NCI-H2171 treated with DMSO at 0.1 percent for 48 hours (cell line): ENCODE results near the gene PBRM1.

ENCODE experiments used
- DNase-seq: peaks from one replicate; lab custom pipeline; 2025; lab: John Stamatoyannopoulos, UW

The PBRM1 gene

DNA sequence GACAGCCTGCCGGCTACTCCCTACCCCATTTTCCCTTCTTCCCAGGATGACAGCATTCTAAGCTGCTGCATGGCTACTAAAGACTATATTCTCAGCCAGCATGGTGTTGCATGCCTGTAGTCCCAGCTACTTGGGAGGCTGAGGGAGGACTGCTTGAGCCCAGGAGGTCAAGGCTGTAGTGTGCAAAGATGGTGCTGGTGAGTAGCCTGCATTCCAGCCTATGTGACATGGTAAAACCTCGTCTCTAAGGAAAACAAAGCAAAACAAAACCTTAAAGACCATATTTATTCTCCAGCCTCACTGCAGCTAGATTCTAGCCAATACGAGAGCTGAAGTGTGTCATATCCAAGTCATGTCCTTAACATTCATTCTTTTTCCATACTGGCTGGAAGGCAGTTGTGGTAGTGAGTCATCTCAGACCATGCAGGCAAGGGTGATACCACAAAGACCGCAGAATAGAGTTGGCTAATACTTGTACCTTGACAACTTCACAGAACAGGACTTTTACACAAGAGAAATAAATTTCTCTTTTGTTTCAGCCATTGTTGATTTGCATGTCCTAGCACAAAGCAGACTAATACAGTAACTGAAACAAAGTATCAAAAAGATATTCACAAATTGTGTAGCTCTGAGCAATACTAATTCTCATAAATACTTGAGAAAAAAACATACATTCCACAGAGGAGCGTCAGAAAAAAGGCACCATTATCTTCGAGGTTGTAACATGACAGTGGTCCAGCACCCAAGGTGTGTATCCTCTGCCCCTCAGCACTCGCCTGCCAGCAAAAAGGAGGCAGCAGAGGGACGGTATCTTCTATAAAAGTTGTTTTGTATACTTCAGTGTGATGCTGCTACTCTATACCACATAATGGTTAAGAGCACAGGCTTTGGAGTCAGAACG lies 14.8 kb downstream of the PBRM1 start:
- DNase-seq, result no peak

DNA sequence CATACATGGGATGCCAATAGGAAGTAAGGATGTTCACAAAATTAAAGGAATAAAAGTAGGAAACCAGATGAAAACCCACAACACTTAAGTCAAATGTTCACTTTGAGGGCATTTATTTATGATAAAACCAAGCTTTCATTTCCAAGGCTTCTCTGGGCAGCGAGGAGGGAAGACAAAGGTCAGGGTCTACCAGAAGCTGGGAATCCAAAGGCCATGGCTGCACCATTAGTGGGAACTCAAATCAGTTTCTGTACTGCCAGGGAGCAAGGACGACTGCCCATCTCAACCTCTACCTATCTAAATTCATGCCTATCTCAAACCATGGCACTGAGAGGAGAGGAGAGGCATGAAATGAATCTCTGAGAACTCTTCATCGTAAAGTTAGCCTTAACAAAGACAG lies 22.6 kb downstream of the PBRM1 start:
- DNase-seq, result no peak

DNA sequence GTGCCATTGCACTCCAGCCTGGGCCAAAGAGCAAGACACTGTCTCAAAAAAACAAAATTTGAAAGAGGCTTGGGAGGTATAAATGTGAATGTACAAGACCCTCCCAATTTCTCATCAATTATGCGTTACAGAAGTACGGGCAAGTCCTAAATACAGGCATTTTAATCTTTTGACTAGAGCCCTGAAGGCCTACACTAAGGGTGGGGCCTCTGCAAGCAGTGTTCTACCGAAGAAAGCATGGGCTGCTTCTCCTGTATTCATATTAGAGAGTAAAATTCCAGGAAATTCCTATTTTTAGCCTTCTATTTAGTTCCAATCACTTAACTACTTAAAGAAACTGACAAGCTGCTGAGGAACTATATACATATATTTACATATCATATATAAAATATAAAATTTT lies 25.7 kb downstream of the PBRM1 start:
- DNase-seq, result no peak

- DNase-seq, result no peak
These were observed 29.8 kb downstream of the PBRM1 start for GRCh38 chr3:52655895-52656294.

DNA sequence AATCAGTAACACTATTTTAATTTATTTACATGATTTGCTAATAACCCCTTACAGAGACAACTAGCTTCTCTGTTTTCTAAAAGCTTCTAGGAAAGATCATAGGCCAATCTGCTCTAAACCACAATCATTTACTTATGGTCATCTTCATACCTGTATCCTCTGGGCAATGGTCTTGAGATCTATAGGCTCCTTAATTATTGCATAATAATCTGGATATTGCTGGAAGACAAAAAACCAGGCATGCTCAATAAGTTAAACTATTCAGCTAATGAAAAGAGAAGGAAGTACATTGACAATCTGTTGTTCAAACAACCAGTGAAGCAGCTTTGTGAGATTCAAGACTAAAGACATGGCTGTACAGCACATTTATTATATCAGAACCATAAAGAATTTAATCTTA lies 34.1 kb downstream of the PBRM1 start:
- no peak for DNase-seq

- no peak for DNase-seq
These were observed 35.3 kb downstream of the PBRM1 start for GRCh38 chr3:52650439-52650838.

- no peak for DNase-seq
These were observed 36.1 kb downstream of the PBRM1 start for GRCh38 chr3:52649461-52650210.

DNA sequence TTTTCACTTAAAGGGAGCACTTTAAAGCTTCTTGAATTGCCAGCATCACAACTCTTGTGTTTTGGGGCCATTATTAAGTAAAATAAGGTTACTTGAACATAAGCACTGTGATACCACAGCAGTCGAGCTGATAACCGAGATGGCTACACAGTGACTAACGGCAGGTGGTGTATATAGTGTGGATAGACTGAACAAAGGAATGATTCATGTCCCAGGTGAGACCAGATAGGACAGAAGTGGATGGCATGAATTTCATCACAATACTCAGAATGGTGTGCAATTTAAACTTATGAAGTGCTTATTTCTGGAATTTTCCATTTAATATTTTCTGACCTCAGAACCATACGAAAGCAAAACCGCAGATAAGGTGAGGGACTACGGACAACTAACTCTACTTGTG lies 40.2 kb downstream of the PBRM1 start:
- no peak for DNase-seq

DNA sequence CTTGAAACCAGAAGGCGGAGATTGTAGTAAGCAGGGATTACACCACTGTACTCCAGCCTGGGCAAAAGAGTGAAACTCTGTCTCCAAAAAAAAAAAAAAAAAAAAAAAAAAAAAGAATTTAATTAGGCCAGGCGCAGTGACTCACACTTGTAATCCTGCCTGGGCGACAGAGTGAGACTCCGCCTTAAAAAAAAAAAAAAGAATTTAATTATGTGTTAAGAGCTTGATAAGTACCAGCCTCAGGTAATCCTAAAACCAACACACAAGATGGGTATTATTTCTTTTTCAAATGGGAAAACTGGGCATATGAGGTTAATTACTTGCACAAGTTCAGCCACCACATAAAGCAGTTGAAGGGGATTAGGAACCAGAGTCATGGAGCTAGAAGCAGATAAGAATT lies 49.0 kb downstream of the PBRM1 start:
- peak; percentile 41 for DNase-seq

DNA sequence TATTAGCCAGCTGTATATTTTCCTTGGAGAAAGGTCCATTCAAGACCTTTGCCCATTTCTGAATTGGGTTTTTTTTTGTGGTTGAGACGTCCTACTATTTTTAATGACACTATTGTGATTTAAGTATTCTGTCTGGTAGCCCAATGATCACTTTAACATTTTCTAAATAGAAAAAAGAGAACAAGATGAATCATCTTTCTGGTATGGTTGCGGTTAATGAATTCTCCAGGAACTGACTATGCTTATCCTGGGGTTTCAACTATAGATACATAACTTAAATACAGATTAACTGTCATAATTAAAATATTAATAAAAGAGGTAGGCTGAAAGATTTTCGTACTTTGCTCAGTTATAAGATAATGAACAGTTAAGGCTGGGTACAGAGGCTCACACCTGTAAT lies 51.9 kb downstream of the PBRM1 start:
- DNase-seq, result no peak

DNA sequence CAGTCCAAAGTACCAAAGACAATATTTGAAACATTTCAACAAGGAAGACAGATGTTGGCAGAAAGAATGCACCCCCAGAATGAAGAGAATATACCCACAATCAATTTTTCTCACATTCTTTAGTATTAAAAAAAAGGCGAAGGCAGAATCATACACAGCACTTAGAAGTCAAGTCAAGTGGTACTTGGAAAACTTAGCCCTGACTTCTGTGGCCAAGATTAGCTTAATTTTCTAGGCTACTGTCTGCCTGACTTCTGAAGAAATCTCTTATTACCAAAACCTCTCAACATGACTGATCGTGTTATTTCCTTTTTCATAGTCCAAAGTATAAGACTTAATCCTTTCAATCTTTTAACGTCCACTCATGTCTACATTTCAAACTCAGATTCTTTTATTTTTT lies 60.7 kb downstream of the PBRM1 start:
- no peak for DNase-seq

DNA sequence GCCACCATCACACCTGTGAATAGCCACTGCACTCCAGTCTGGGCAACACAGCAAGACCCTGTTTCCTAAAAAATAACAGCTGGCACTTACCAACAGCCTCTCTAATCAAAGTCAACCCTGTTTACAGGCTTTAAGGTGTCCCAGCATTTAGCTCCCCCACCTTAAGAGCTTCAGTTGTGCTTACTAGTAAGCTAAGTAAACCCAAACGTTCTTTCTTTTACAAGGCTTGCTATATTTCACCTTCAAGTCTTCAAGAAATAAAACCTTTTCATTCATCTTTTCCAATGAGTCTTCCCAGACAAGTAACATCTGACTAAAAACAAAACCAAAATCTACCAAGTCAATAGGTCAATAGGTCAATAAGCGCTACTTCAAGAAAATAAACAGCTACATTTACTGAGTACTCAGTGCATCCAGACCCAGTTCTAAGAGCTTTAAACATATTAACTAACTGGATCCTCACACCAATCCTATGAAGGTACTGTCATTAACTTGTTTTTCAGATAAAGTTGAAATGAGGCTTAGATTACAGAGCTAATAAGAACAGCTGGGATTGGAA lies 62.4 kb downstream of the PBRM1 start:
- no peak for DNase-seq

DNA sequence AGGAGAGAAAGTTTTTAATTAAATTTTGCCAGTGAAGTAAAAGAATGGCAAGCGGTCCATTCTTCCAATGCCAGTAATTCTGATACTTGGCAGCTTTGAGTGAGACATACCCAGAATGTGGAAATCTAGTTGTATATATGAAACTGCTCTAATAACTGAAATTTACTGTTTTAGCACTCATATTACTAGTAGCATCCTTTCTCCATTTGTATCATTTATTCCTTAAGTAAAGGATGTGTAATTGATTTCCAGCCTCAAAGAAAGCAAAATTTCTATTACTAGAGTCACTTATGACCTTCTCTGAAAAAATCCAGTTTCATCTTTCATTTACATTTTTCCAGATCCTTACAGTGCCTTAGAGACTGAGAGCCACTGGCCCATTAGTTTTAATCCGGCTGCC lies 65.1 kb downstream of the PBRM1 start:
- no peak for DNase-seq

- no peak for DNase-seq
These were observed 70.5 kb downstream of the PBRM1 start for GRCh38 chr3:52615166-52615565.

DNA sequence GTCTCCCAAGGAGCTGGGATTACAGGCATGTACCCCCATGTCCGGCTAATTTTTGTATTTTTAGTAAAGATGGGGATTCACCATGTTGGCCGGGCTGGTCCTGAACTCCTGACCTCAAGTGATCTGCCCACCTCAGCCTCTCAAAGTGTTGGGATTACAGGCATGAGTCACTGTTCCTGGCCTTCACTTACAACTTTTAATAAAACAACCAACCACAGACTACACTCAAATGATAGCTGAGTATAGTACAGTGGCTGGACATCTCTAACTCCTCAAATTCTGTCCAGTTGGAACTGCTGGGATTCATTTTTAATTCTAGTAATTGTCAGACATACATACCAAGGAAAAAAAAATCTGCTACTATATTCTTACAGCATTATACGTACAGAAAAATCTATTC lies 71.0 kb downstream of the PBRM1 start:
- DNase-seq, result no peak

DNA sequence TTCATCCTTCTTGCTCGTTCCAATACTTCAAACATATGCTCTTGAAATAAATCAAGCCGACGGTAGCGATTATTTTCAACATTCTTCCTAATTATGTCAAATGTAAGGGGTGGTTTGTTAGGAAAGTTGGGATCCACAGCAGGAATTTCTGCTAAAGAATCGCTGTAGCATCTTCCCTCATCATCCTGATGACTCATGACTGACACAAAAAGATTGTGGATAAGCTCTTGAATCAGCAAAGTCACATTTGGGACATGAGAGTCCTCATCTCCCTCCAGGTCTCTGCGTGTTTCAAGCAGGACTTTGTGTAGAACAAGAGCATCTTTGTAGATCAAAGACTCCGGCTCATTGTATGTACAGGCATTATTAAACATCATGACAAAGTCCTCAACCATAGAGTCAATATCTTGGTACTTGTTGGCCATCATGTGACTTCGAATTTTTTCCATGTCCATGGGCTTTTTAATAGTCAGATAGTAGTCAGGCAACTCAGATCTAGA lies 76.3 kb downstream of the PBRM1 start:
- no peak for DNase-seq

GRCh38 chr3:52608337-52608736 lies 77.4 kb downstream of the PBRM1 start:
- DNase-seq, result peak; percentile 66

DNA sequence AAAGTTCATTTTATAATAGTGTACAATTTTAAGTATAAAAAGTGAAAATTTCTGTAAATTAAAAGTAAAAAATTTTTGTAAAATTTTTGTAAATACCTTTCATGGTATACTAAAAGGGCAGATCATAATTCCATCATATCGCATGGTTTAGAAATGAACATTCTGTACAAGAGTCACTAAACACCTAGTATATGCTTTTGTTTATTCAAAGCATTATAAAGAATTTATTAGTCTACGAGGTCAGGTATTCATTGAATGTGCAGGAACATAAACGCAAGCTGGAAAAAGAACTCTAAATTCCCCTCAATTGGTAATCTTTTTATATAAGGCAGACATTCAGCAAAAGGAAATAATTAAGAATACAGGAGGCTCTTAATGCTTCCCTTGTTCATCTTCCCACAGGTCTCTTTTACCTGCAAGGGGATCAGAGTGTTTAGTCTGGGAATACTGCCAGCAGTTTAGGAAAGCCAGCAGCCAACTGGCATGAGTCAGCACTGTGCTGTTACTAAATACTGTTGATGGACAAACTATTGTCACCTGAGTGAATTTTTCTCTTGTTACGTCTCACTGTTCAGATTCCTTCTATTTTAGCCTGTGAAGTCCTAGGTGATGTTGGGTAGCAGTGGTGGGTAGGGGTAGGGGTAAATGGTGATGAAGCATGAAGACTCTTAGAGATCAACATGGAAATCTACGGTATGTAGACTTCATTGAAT lies 79.2 kb downstream of the PBRM1 start:
- peak; percentile 93 for DNase-seq

- DNase-seq, result no peak
These were observed 85.5 kb downstream of the PBRM1 start for GRCh38 chr3:52600258-52600657.

- DNase-seq, result no peak
These were observed 89.0 kb downstream of the PBRM1 start for GRCh38 chr3:52596658-52597265.

GRCh38 chr3:52593103-52593502 lies 92.6 kb downstream of the PBRM1 start:
- no peak for DNase-seq
